BJ (cell line): ENCODE measurements around the gene EIF4G3. TPM values are rescaled to one million over a fixed set of nuclear protein-coding genes. Genes with fewer than 3 reads are reported as not detected.

Source experiments
- CTCF ChIA-PET: fragments of 350-600 bp; formaldehyde crosslinking; extraction: SDS; loops from one replicate; lab custom pipeline; 2021; ENCODE audit warnings: antibody characterized with exemption, inconsistent platforms; lab: Yijun Ruan, JAX
- POLR2A ChIA-PET: fragments of 300-600 bp; sonication (Branson Sonifier 250); formaldehyde crosslinking; extraction: SDS; loops from one replicate; lab custom pipeline; 2021; ENCODE audit warnings: antibody characterized with exemption; lab: Charles Lee
- DNase-seq: peaks from one replicate; pipeline ENCODE4 v3.0.0-alpha.2; 2011; ENCODE audit warnings: low read depth
- H3K27me3 ChIP-seq: 2 replicates; pipeline ENCODE4 v1.6.0; 2011; ENCODE audit warnings: low read length; ENCODE audit not compliant: control insufficient read depth, insufficient read depth
- H3K36me3 ChIP-seq: 2 replicates; pipeline ENCODE4 v1.5.1; 2011; ENCODE audit warnings: low read length; ENCODE audit not compliant: control insufficient read depth, insufficient read depth
- H3K4me3 ChIP-seq: 2 replicates; pipeline ENCODE4 v1.5.1; 2011; ENCODE audit warnings: low read depth, mild to moderate bottlenecking, control low read depth, low read length
- CTCF ChIP-seq: IDR thresholded peaks from 2 replicates; pipeline ENCODE4 v1.5.1; 2011; ENCODE audit warnings: low read depth, mild to moderate bottlenecking, control low read depth, inconsistent platforms, low read length, moderate library complexity; ENCODE audit not compliant: insufficient read depth
- polyA plus RNA-seq: library from polyadenylated mRNA; depleted of rRNA; stranded (reverse); fragments of >200 nt; gene quantifications from 2 replicates; pipeline ENCODE4 v1.2.3, GENCODE V29; 2011

Gene EIF4G3
- polyA plus RNA-seq, 1 experiment: 62.0 TPM

GRCh38 chr1:20829946-20830345 is 346.8 kb downstream of the EIF4G3 start:
- DNase-seq: no peak
- TF ChIP-seq CTCF: no peak
- Histone ChIP-seq H3K27me3 (no peaks in the 10 kb centered on the region), H3K4me3 (no peak overlapping the region), H3K36me3 (no peaks in the 10 kb centered on the region; the same call in 1 of the 2 replicates)
- ChIA-PET POLR2A (no interaction called here), CTCF (interaction anchor here (0.6 to 1.5 kb wide), 4 partner anchors 11 to 456 kb away, joined by 3 to 4 read pairs (median 4); no protein-coding TSS in a partner anchor)

- DNase-seq: no peak
- ChIA-PET CTCF (interaction anchor here (1.2 kb wide), 2 partner anchors 10 to 17 kb away, joined by 4 read pairs; no protein-coding TSS in a partner anchor), POLR2A (no interaction called here)
- no peaks in the 10 kb centered on the region for H3K27me3 ChIP-seq
- no peaks in the 10 kb centered on the region; the same call in 1 of the 2 replicates for H3K36me3 ChIP-seq
- no peak for TF ChIP-seq CTCF
- no peak overlapping the region for H3K4me3 ChIP-seq
Observed at GRCh38 chr1:20829531-20829930, 347.2 kb downstream of the EIF4G3 start.

GRCh38 chr1:20823845-20824244 is 352.9 kb downstream of the EIF4G3 start:
- Histone ChIP-seq H3K4me3 (no peak overlapping the region), H3K36me3 (no peaks in the 10 kb centered on the region; the same call in 1 of the 2 replicates), H3K27me3 (no peaks in the 10 kb centered on the region)
- ChIA-PET CTCF (no interaction called here), POLR2A (no interaction called here)
- no peak for TF ChIP-seq CTCF
- no peak for DNase-seq

- POLR2A ChIA-PET: no interaction called here
- CTCF ChIA-PET: no interaction called here
- Histone ChIP-seq H3K36me3 (no peaks in the 10 kb centered on the region; the same call in 1 of the 2 replicates), H3K27me3 (no peaks in the 10 kb centered on the region), H3K4me3 (no peak overlapping the region)
- DNase-seq: no peak
- TF ChIP-seq CTCF: no peak
Observed at GRCh38 chr1:20821466-20821865, 355.2 kb downstream of the EIF4G3 start.

- no peaks in the 10 kb centered on the region; the same call in 1 of the 2 replicates for H3K36me3 ChIP-seq
- H3K27me3 ChIP-seq: no peaks in the 10 kb centered on the region
- DNase-seq: no peak
- CTCF ChIA-PET: interaction anchor here (1.3 kb wide), 1 partner anchor 10 kb away, joined by 4 read pairs; no protein-coding TSS in a partner anchor
- no peak for TF ChIP-seq CTCF
- H3K4me3 ChIP-seq: no peak overlapping the region
- POLR2A ChIA-PET: no interaction called here
Observed at GRCh38 chr1:20819818-20820217, 356.9 kb downstream of the EIF4G3 start.
